Measurements from ENCODE around the gene MRM2. TPM values are rescaled to one million over a fixed set of nuclear protein-coding genes. Genes with fewer than 3 reads are reported as not detected.

Gene MRM2
- total RNA-seq, 4 donors from 2014 or later: 12.2 to 15.5 (median 14.1) TPM

DNA sequence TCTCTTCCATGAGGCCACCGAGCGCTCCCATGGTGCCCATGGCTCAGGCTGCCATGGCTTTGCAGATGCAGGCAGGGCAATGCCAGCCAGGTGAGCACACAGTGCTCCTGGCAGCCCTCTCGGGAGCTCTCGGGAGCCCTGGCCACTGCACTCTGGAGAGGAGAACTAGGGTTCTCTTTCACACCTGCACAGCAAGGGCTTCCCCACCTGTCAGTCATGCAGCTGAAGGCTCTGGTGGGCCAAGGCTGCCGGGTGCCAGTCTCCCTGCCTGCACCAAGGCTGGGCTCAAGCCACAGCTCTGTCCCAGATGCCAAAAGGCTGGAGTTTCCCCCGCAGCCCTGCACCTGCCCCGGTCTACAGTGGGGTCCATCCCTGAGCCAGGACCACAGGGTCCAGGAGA lies 32.7 kb upstream of the MRM2 start:
- TF ChIP-seq, protein P1, sequence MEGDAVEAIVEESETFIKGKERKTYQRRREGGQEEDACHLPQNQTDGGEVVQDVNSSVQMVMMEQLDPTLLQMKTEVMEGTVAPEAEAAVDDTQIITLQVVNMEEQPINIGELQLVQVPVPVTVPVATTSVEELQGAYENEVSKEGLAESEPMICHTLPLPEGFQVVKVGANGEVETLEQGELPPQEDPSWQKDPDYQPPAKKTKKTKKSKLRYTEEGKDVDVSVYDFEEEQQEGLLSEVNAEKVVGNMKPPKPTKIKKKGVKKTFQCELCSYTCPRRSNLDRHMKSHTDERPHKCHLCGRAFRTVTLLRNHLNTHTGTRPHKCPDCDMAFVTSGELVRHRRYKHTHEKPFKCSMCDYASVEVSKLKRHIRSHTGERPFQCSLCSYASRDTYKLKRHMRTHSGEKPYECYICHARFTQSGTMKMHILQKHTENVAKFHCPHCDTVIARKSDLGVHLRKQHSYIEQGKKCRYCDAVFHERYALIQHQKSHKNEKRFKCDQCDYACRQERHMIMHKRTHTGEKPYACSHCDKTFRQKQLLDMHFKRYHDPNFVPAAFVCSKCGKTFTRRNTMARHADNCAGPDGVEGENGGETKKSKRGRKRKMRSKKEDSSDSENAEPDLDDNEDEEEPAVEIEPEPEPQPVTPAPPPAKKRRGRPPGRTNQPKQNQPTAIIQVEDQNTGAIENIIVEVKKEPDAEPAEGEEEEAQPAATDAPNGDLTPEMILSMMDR (IDR thresholded peaks at IDR 0.05; ENCODE audit: low read depth): no peak

DNA sequence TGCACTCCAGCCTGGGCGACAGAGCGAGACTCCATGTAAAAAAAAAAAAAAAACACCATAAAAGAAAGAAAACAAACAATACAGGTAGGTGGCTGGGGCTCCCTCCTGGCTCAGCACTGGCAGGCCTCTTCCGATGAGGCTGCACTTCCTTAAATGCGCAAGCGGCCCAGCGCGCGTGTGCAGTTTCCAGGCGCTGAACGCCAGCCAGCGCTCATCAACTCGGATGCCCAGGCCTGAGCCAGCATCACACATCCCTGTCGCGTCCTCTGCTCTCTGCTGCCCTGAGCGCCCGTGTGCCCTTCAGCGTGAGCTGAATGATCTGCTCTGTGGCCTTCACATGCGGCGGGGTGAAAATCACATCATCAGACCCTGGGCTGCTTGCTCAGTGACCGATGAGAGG lies 31.9 kb upstream of the MRM2 start:
- TF ChIP-seq, protein P1 (IDR thresholded peaks at IDR 0.05; ENCODE audit: low read depth): no peak

DNA sequence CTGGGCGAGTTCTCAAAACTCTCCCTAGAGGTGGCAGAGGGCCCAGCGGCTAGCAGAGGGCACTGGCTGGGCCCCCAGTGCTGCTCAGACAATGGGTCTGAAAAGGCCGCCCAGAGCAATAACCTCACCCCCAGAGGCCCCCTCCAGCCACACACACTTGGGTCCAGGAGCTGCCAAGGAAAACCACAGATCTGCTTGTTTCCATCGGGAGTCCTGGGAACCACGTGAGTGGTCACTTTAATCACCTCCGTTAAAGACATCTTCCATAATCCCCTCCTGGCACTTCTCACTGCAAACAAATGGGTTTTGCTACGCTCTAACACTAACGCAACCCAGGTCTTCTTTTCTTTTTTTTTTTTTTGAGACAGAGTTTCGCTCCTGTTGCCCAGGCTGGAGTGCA lies 30.0 kb upstream of the MRM2 start:
- TF ChIP-seq, protein P1 (IDR thresholded peaks at IDR 0.05; ENCODE audit: low read depth): no peak

DNA sequence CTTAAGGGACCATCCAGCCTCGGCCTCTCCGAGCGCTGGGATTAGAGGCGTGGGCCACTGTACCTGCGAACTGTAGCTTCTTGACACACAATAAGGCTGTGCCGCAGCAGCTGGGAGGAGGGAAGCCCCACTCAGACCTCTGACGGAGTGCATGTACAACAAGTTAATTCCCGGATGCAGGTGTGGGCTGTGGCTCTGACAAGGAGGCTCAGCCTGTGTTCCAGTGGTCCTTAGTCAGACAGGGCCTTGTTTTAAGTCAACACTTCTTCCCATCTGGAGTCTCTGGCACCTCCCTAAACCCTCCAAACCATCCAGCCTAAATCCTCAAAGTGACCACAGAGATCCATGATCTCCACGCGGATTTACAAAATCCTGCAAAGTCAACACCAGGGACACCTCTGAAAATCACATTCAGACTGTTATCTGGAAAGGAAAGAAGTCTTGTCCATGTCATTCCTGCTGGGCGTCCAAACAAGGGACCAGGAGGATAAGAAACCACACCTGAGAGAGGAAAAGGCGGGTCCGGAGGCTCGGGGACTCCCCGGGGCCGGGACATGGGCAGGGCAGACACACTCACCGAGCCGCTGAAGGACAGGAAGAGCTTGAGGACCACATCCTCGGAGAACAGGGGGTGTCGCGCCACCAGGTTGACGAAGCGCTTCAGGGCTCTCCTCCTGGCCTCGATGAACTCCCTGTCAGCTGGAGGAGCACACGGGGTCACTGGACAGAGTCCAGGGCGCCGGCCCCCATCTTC lies 29.4 kb upstream of the MRM2 start:
- TF ChIP-seq, protein P1 (IDR thresholded peaks at IDR 0.05; ENCODE audit: low read depth): no peak

DNA sequence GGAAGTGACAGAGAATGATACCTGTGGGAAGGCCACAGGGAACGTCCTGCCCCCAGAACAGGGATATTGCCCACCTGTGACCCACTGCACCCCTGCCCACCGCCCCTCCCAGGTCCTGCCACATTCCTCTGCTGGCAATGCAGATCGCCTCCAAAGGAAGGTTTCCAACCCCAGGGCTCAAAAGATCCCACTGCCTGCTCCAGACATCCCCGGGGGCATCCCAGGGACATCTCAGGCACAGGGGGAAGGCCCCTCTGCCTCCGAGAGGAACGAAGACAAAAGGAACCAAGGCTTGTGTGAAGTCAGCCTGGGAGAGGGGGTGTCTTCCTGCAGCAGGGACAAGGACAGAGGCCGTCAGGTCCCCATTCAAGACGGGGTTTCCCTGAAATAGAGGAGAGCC lies 28.5 kb upstream of the MRM2 start:
- TF ChIP-seq, protein P1 (IDR thresholded peaks at IDR 0.05; ENCODE audit: low read depth): no peak

DNA sequence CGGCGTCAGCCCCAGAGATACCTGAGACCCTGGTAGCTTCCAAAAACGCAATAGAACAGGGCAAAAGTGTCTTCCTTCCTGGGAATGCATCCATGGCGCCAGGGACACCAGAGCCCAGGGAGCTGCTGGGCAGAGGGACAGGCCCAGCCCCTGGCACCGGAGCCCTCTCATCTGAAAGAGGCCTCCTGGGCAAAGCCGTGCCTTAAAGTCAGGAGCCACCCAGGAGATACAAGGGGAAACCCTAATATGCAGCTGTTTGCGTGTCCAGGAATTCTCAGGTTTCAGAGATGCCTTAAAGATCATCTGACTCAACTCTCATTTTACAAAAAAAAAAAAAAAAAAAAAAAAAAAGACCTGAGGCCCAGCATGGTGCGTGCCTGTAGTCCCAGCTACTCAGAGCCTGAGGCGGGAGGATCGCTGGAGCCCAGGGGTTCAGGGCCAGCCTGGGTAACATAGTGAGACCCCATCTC lies 28.0 kb upstream of the MRM2 start:
- TF ChIP-seq, protein P1 (IDR thresholded peaks at IDR 0.05; ENCODE audit: low read depth): no peak

DNA sequence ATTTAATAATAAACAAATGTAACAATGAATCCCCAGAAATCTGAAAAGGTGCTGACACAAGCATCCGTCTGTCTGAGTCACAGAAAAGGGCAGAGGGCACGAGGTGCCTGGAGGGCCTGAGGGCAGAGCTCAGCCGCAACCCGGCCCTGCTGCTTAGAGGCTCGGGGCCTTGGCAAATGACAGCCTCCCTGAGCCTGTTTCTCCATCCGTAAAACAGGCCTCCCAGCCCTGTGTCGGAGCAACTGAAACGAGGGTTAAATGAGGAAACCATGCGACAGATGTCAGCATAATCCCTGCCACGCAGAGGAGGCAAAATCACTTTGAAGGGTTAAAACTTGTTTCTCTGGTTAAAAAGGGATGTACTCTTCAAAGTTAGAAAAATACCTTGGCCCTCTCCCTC lies 24.9 kb upstream of the MRM2 start:
- TF ChIP-seq, protein P1 (IDR thresholded peaks at IDR 0.05; ENCODE audit: low read depth): no peak
